Uterus (tissue), 4 donors: ENCODE data around the gene SMARCA4. TPM values are rescaled to one million over a fixed set of nuclear protein-coding genes. Genes with fewer than 3 reads are reported as not detected.

ENCODE experiments used
- DNase-seq, 2 donors: peaks; one replicate each; pipeline ENCODE4 v3.0.0-alpha.2; 2019 to 2020
- H3K27ac ChIP-seq, 2 donors: fragments of 200-600 bp; sonication (generic); 1 replicate in 1 of 2; 2 replicates in 1 of 2; pipeline ENCODE4 v1.5.1; 2016 to 2018
- H3K27me3 ChIP-seq, 2 donors: fragments of 200-600 bp; sonication (generic); one replicate each; pipeline ENCODE4 v1.5.1; 2018 to 2019; ENCODE audit warnings: control low read depth in 1 of 2
- H3K36me3 ChIP-seq, 2 donors: fragments of 200-600 bp; sonication (generic); one replicate each; pipeline ENCODE4 v1.5.1; 2019; ENCODE audit warnings: control low read depth in 1 of 2
- H3K4me1 ChIP-seq, 2 donors: fragments of 200-600 bp; sonication (generic); one replicate each; pipeline ENCODE4 v1.5.1; 2018 to 2019; ENCODE audit warnings: control low read depth in 1 of 2
- H3K4me3 ChIP-seq, 2 donors: fragments of 200-600 bp; sonication (generic); 1 replicate in 1 of 2; 2 replicates in 1 of 2; pipeline ENCODE4 v1.5.1; 2018 to 2019; ENCODE audit warnings: mild to moderate bottlenecking in 1 of 2
- H3K9me3 ChIP-seq, 2 donors: fragments of 200-600 bp; sonication (generic); one replicate each; pipeline ENCODE4 v1.5.1; 2019; ENCODE audit warnings: control low read depth in 1 of 2
- POLR2A ChIP-seq, 2 donors: fragments of 450-650 bp; IDR thresholded peaks; one replicate each; pipeline ENCODE4 v1.6.1; 2016; ENCODE audit warnings: antibody characterized with exemption in 2 of 2, mild to moderate bottlenecking in 1 of 2, moderate library complexity in 1 of 2
- intact Hi-C: fragments of 100-400 bp; cut with DNase I; formaldehyde crosslinking; loops from one replicate; pipeline ENCODE4 v1.15.1; 2023; ENCODE audit warnings: low total_unique reads
- total RNA-seq, 4 donors: library from RNA; depleted of rRNA in 3 of 4; stranded (reverse); fragments of >200 nt in 3 of 4; gene quantifications; one replicate each; pipeline versions ENCODE4 v1.1.0 to v1.2.4, GENCODE V29; 2014 to 2023
- TF ChIP-seq, protein P1 (sequence below), 4 experiments: fragments of 200-600 bp in 2 of 4; fragments of 450-650 bp in 2 of 4; sonication (generic) in 2 of 4; IDR thresholded peaks; one replicate each; pipeline ENCODE4 v1.5.1; 2016 to 2019; ENCODE audit warnings: antibody characterized with exemption in 4 of 4, mild to moderate bottlenecking in 2 of 4, moderate library complexity in 1 of 4
- donor health status: DM: yes; HTN: yes; CAD: no.

Gene SMARCA4
- total RNA-seq, 4 donors from 2014 or later = 44.6 to 78.7 (median 76.2) TPM

DNA sequence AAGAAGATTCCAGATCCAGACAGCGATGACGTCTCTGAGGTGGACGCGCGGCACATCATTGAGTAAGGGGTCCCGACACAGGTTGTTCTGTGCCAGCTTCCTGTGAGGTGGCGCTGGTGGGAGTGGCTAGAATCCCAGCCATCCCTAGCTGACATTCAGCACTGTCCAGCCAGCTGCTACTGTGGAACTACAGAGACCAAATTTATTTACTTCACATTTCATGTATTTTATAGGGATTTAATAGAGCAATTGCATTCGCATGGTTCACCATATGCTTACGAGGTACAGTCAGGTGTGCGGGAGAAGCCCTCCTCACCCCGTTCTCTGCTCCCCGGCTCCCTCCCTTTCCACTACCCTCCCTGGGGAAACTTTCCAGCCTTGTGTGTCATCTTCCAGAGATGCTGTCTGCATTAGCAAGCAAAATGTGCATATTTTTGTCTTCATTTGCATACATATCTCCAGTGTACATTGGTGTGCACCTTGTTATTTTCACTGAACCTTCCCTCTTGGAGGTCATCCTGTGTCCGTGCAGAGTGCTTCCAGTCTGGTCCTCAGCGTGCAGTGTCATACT lies 47.2 kb downstream of the SMARCA4 start:
- Histone ChIP-seq H3K27ac (no peak overlapping the region), H3K36me3 (no peaks in the 10 kb centered on the region), H3K4me1 (no peaks in the 10 kb centered on the region), H3K9me3 (no peaks in the 10 kb centered on the region), H3K4me3 (no peak overlapping the region), H3K27me3 (no peaks in the 10 kb centered on the region)
- intact Hi-C loops = no loop called here
- no peak for DNase-seq
- TF ChIP-seq, protein P1, sequence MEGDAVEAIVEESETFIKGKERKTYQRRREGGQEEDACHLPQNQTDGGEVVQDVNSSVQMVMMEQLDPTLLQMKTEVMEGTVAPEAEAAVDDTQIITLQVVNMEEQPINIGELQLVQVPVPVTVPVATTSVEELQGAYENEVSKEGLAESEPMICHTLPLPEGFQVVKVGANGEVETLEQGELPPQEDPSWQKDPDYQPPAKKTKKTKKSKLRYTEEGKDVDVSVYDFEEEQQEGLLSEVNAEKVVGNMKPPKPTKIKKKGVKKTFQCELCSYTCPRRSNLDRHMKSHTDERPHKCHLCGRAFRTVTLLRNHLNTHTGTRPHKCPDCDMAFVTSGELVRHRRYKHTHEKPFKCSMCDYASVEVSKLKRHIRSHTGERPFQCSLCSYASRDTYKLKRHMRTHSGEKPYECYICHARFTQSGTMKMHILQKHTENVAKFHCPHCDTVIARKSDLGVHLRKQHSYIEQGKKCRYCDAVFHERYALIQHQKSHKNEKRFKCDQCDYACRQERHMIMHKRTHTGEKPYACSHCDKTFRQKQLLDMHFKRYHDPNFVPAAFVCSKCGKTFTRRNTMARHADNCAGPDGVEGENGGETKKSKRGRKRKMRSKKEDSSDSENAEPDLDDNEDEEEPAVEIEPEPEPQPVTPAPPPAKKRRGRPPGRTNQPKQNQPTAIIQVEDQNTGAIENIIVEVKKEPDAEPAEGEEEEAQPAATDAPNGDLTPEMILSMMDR (IDR thresholded peaks at IDR 0.05) = no peak
- TF ChIP-seq POLR2A (IDR thresholded peaks at IDR 0.05) = no peak

- no peak overlapping the region for H3K27ac ChIP-seq
- intact Hi-C loops = no loop called here
- no peaks in the 10 kb centered on the region for H3K9me3 ChIP-seq
- no peaks in the 10 kb centered on the region for H3K27me3 ChIP-seq
- no peak for DNase-seq
- TF ChIP-seq, protein P1 (IDR thresholded peaks at IDR 0.05) = no peak
- TF ChIP-seq POLR2A (IDR thresholded peaks at IDR 0.05) = no peak
- H3K4me1 ChIP-seq = no peaks in the 10 kb centered on the region
- H3K4me3 ChIP-seq = no peak overlapping the region
- no peaks in the 10 kb centered on the region for H3K36me3 ChIP-seq
Observed at GRCh38 chr19:11010041-11010440, 49.2 kb downstream of the SMARCA4 start.

GRCh38 chr19:11012507-11012906 lies 51.7 kb downstream of the SMARCA4 start:
- Histone ChIP-seq H3K27me3 (no peaks in the 10 kb centered on the region), H3K4me3 (no peak overlapping the region), H3K27ac (no peak overlapping the region), H3K36me3 (no peaks in the 10 kb centered on the region), H3K9me3 (no peaks in the 10 kb centered on the region), H3K4me1 (no peaks in the 10 kb centered on the region)
- no peak for DNase-seq
- intact Hi-C loops = no loop called here
- TF ChIP-seq, protein P1 (IDR thresholded peaks at IDR 0.05) = no peak
- no peak for TF ChIP-seq POLR2A (IDR thresholded peaks at IDR 0.05)

- intact Hi-C loops = no loop called here
- no peaks in the 10 kb centered on the region for H3K36me3 ChIP-seq
Observed at GRCh38 chr19:11013771-11014170, 52.9 kb downstream of the SMARCA4 start.

GRCh38 chr19:11014403-11014911 lies 53.6 kb downstream of the SMARCA4 start:
- H3K27me3 ChIP-seq = no peaks in the 10 kb centered on the region
- peaks cover 0 to 4% of the 10 kb centered on the region in 2 donors for H3K4me1 ChIP-seq
- no peak overlapping the region for H3K27ac ChIP-seq
- H3K36me3 ChIP-seq = no peaks in the 10 kb centered on the region
- TF ChIP-seq, protein P1 (IDR thresholded peaks at IDR 0.05) = no peak
- no peak for TF ChIP-seq POLR2A (IDR thresholded peaks at IDR 0.05)
- DNase-seq = no peak
- no peak overlapping the region for H3K4me3 ChIP-seq
- no peaks in the 10 kb centered on the region for H3K9me3 ChIP-seq
- intact Hi-C loops = no loop called here

More at GRCh38 chr19:11013771-11014170, 52.9 kb downstream of the SMARCA4 start:
- TF ChIP-seq, protein P1 (IDR thresholded peaks at IDR 0.05) = no peak
- no peak for TF ChIP-seq POLR2A (IDR thresholded peaks at IDR 0.05)
- Histone ChIP-seq H3K9me3 (no peaks in the 10 kb centered on the region), H3K27me3 (no peaks in the 10 kb centered on the region), H3K4me1 (no peaks in the 10 kb centered on the region), H3K4me3 (no peak overlapping the region), H3K27ac (no peak overlapping the region)
- DNase-seq = no peak
